ENCODE data around the gene CCDC40. TPM values are rescaled to one million over a fixed set of nuclear protein-coding genes. Genes with fewer than 3 reads are reported as not detected.

Gene CCDC40
- total and polyA plus RNA-seq, 7 donors: 1.4 to 25.8 (median 5.3) TPM; not detected in 2

DNA sequence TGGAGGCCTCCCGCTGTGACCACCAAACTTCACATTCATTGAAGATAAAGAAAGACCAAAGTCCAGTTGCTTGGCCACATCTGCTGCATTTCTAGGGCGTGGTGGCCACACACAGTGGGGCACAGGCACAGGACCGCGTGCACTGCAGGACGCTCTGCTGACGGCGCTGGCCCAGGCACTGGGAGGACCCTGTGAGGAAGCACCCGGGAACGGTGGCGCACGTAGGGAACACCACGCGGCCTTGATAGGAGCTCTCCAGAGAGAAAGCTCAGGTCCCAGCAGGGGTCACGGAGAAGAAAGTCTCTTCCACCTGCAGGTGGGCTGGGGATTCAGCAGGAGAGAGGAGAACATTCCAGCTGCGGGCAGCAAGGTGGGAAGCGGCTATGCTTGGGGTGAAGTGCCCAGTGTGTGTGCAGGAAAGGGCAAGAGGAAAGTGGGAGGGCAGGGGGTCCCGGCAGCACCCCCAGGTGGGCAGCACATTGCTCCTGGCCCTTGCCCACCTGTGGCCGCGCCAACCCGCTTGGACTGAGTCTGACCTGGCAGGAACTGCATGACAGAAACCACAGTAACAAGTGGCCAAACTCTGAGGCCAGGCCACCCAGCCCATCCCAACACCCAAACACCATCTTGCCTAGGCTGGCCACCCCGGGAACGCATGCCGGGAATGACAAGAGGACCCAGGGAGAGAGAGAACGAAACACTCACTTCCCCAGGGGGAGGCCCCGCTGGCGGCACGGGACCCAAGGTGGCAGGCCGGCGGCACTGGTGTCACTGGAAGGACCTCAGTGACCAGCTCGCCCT is 33.6 kb upstream of the CCDC40 start:
- Histone ChIP-seq H3K36me3 (no peaks in the 10 kb centered on the region), H3K4me1 (peaks cover 0 to 13% (median 7%) of the 10 kb centered on the region in 4 donors), H3K27me3 (no peaks in the 10 kb centered on the region), H3K27ac (no peak overlapping the region), H3K9me3 (no peaks in the 10 kb centered on the region), H3K4me3 (no peak overlapping the region)
- WGBS, 2 donors: 66 to 85% methylated on average over 30 of the region's 30 CpGs
- intact Hi-C loops (cut with DNase I): no loop called here
- TF ChIP-seq POLR2A (IDR thresholded peaks at IDR 0.05) (no peak), POLR2AphosphoS5 (IDR thresholded peaks at IDR 0.05) (no peak), EP300 (IDR thresholded peaks at IDR 0.05) (no peak)
- TF ChIP-seq, protein P1, sequence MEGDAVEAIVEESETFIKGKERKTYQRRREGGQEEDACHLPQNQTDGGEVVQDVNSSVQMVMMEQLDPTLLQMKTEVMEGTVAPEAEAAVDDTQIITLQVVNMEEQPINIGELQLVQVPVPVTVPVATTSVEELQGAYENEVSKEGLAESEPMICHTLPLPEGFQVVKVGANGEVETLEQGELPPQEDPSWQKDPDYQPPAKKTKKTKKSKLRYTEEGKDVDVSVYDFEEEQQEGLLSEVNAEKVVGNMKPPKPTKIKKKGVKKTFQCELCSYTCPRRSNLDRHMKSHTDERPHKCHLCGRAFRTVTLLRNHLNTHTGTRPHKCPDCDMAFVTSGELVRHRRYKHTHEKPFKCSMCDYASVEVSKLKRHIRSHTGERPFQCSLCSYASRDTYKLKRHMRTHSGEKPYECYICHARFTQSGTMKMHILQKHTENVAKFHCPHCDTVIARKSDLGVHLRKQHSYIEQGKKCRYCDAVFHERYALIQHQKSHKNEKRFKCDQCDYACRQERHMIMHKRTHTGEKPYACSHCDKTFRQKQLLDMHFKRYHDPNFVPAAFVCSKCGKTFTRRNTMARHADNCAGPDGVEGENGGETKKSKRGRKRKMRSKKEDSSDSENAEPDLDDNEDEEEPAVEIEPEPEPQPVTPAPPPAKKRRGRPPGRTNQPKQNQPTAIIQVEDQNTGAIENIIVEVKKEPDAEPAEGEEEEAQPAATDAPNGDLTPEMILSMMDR (IDR thresholded peaks at IDR 0.05): no peak
- DNase-seq: no peak

GRCh38 chr17:80003969-80004368 is 32.5 kb upstream of the CCDC40 start:
- 92 to 95% methylated on average over 15 of the region's 15 CpGs for WGBS, 2 donors
- Histone ChIP-seq H3K4me1 (peaks cover 0 to 21% (median 12%) of the 10 kb centered on the region in 4 donors), H3K36me3 (no peaks in the 10 kb centered on the region), H3K27me3 (no peaks in the 10 kb centered on the region), H3K27ac (no peak overlapping the region), H3K9me3 (no peaks in the 10 kb centered on the region), H3K4me3 (no peak overlapping the region)
- TF ChIP-seq, protein P1 (IDR thresholded peaks at IDR 0.05): no peak
- TF ChIP-seq POLR2A (IDR thresholded peaks at IDR 0.05) (no peak), POLR2AphosphoS5 (IDR thresholded peaks at IDR 0.05) (no peak), EP300 (IDR thresholded peaks at IDR 0.05) (no peak)
- intact Hi-C loops (cut with DNase I): no loop called here
- DNase-seq: no peak

DNA sequence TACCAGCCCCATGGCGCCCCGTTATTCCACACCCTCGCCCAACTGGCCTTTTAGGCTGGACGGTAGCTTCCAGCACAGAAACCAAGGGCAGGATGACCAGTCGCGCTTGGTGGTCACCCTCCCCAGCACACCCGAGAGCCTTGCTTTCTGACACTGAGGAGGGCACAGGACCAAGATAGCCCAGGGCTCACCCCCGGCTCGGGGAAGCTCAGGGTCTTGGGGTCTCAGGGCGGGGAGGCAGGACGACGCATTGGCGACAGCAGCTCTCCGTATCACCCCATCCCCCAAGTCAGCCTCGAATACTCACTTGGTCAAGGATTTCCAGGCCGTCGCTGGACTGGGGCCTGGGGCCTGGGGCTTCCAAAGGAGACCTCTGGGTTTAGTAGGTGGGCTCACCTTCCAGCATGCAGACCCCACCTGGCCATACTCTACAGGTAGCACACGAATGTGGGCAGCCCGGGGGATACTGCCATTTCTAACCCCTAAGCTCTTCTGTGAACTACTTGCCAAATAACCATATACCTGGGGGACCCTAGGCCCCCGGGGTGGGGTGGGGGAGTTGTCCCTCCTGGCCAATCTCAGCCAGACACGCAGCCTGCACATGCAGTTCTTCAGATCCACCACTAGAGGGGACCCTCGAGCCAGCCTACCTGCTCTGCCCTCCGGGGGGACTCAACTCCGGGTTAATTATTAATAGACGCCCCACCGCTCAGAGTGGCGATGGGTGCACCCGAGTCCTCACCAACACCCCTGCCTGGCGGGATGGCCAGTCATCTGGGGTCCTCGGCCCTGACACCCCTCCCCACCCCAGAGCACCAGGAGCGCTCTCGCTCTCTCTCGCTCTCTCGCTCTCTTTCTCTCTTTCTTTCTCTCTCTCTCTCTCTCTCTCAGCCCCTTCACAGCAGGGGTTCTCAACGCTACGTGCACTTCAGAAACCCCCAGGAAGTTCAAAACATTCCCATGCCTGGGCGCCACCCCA is 30.8 kb upstream of the CCDC40 start:
- TF ChIP-seq, protein P1 (IDR thresholded peaks at IDR 0.05): peak; percentile 70 to 100 (median 92)
- no peak for TF ChIP-seq POLR2AphosphoS5 (IDR thresholded peaks at IDR 0.05)
- H3K27ac ChIP-seq: no peak overlapping the region
- intact Hi-C loops (cut with DNase I): loop anchor here (5.0 kb wide), 3 partner anchors 77 to 142 kb away; partner anchors contain the start of genes EIF4A3 and GAA
- WGBS, 2 donors: 49 to 52% methylated on average over 37 of the region's 37 CpGs
- DNase-seq: no peak
- H3K36me3 ChIP-seq: peaks cover 0 to 13% (median 5%) of the 10 kb centered on the region in 4 donors
- no peaks in the 10 kb centered on the region for H3K9me3 ChIP-seq
- H3K27me3 ChIP-seq: no peaks in the 10 kb centered on the region
- H3K4me3 ChIP-seq: peak overlapping the region in 1 of 4 donors; percentile 18
- H3K4me1 ChIP-seq: peaks cover 0 to 21% (median 12%) of the 10 kb centered on the region in 4 donors

DNA sequence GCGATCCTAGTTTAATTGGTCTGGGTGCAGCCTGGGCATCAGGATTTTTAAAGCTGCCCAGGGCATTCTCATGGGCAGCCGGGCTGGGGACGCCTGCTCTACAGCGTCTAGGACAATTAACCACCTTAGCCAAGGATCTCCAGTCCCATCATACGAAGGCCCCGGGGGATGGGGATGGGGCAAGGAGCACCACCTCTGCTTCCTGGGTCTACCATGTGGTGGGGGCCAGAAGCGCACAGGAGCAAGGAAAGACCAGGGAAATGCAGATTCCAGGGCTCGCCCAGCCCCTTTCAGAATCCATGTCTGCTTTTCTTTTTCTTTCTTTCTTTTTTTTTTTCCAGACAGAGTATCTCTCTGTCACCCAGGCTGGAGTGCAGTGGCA is 30.1 kb upstream of the CCDC40 start:
- Histone ChIP-seq H3K27ac (no peak overlapping the region), H3K4me3 (no peak overlapping the region)
- TF ChIP-seq EP300 (IDR thresholded peaks at IDR 0.05) (no peak), POLR2AphosphoS5 (IDR thresholded peaks at IDR 0.05) (no peak), POLR2A (IDR thresholded peaks at IDR 0.05) (no peak)
- TF ChIP-seq, protein P1 (IDR thresholded peaks at IDR 0.05): no peak

More for the DNA sequence above, 30.1 kb upstream of the CCDC40 start:
- Histone ChIP-seq H3K4me1 (peaks cover 0 to 17% (median 12%) of the 10 kb centered on the region in 4 donors), H3K36me3 (peaks cover 0 to 14% (median 5%) of the 10 kb centered on the region in 4 donors), H3K9me3 (no peaks in the 10 kb centered on the region), H3K27me3 (no peaks in the 10 kb centered on the region)
- DNase-seq: no peak
- WGBS, 2 donors: 56 to 66% methylated on average over 8 of the region's 8 CpGs
- intact Hi-C loops (cut with DNase I): loop anchor here (5.0 kb wide), 3 partner anchors 76 to 141 kb away; partner anchors contain the start of genes EIF4A3 and GAA
